SK-N-DZ (cell line): ENCODE measurements around the gene MRTFA.
"Not testable (repeated sequence)": the region's sequence is repeated elsewhere in the genome, so short reads cannot be mapped to it uniquely, and the experiment has no call there.

Source experiments
- DNase-seq: peaks from one replicate; pipeline ENCODE4 v3.0.0-alpha.2; 2015; ENCODE audit warnings: low spot score

Gene MRTFA

DNA sequence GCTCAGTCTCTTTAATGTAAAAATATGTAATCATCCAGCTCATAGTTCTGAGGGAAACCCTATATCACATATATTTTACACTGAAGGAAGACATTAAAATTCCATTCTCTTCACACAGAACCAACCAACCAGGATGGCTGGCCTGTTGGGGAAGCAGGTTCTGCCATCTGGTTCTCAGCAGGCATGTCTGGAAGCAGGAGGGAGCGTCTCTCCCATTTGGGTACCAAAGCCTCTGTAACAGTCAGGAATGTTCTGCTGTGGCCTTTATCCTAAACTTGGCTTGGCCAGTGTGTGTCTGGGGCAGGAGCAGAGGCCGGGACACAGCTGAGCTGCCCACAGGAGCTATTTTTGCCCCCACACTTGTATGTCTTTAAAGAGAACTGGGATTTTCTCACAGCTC, 236.9 kb downstream of the MRTFA start:
- DNase-seq: no peak

DNA sequence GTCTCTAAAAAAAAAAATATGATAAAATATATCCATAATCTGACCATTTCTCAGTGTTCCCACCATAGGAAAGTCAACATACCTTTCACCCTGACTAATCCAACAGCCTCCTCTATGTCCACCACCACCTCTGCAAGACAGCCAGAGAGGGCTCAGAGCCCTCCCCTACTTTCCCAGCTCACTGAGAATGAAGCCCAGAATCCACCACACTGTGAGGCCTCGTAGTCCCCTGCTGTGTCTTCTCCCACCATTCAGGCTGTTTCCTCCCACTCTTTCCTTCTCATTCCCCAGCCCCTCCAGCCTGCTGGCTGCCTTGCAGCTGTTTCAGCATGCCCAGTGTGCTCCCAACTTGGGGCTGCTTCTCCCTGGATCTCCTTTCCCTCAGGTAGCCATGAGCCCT, 239.1 kb downstream of the MRTFA start:
- no peak for DNase-seq

DNA sequence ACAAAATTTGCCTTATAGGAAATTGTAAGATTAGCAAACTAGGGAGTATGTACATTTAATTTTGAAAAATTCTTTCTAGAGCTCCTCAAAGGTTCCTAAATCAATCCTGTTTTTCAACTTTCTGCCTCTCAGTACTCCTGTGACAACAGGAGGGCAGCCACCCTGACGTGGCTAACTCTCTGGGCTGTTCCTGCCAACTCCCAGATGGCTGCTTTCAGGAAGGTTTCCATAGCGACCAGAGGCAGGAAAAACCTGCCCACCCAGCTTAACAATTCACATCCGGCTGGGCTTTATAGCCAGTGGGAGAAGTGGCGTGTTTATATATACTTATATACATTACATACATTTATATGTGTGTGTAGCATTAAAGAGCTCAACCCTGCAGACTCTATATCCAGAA, 239.6 kb downstream of the MRTFA start:
- DNase-seq: no peak

DNA sequence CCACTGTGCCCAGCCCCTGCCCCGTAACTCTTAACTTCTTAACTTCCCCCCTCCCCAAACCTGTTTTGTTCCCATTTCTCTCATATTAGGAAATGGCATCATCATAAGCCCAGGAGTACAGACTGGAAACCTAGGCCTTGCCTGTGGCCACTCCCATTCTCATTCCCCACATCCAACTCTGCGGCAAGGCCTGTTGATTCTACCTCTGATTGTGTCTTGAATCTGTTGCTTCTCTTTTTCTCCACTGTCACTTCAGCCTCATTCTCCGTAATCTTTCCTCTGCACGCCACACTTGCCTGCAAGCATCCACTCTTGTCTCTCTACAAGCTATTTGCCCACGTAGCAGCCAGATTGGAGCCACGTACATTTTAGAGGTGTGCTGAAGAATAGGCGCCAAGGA, 240.9 kb downstream of the MRTFA start:
- no peak for DNase-seq

DNA sequence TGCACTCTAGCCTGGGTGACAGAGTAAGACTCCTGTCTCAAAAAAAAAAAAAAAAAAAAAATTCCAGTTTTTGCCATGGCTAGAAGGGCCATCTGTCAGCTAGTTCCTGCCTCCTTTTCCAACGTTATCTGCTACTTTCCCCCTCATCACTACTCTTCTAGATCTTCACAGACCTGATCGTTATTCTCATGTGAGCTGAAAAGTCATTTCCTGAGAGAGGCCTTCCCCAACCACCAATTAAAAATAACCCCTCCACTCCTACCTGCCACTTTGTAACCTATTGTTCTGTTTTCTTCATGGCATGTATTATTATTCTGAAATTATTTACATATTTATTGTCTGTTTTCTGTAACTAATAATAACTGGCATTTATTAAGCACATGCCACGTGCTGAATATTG, 241.9 kb downstream of the MRTFA start:
- no peak for DNase-seq

DNA sequence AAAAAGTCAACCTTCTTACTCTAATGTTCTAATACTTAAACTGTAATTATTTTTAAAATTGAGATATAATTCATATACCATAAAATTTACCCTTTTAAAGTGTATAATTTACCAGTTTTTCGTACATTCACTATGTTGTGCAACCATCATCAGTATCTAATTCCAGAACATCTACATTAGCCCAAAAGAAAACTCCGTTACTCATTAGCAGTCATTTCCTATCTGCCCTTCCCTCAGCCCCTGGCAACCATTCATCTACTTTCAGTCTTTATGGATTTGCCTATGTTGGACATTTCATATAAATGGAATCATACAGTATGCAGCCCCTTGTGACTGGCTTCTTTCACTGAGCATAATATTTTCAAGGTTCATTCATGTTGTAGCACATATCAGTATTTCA, 243.9 kb downstream of the MRTFA start:
- no peak for DNase-seq

DNA sequence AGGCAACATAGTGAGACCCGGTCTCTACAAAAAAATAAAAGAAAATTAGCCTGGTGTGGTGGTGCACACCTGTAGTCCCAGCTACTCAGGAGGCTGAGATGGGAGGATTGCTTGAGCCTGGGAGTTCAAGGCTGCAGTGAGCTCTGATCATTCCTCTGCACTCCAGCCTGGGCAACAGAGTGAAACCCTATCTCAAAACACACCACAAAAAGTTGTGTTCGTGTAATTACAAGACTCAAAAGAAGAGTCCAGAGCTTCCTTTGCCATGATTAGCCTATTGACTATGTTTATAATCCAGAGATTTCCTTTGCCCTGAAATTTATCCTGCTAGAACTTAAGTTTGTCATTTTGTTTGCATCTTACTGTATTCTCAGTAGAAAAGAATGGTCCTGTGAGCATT, 245.1 kb downstream of the MRTFA start:
- no peak for DNase-seq

DNA sequence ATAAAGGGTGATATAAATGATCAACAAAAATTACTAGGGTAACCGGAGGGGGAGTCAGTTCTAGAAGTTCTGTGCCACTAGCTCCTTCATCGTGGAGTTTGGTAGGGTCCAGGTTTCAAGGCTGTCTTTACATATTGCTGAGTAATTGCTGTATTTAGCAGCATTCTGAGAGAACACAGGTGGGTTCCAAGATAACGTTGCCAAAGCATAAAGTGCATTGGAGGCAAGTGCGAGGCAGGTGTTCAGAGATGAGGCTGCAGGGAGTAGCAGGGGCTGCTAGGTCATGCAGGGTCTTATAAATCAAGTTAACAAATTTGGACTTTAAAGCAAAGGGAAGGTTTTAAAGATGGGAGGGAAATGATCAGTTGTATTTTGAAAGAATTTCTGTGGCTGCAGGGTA, 248.3 kb downstream of the MRTFA start:
- no peak for DNase-seq

DNA sequence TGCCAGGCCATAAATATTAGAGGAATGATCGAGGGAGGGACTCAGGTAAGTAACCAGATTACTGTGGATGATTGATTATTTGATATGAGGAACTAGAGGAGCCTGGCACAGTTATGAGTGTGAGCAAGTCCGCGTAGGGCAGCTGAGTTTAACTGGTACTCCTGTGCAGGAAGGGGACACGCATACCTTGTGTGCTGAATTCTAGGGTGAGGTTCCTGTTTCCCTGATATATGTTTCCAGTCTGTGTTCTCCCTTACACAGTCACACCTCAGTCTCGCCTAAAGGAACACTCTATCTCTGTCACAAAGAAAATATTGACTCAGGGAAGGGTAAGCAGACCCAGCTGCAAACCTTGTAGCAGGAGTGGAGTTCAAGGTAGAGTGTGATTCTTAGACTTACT, 248.8 kb downstream of the MRTFA start:
- no peak for DNase-seq

DNA sequence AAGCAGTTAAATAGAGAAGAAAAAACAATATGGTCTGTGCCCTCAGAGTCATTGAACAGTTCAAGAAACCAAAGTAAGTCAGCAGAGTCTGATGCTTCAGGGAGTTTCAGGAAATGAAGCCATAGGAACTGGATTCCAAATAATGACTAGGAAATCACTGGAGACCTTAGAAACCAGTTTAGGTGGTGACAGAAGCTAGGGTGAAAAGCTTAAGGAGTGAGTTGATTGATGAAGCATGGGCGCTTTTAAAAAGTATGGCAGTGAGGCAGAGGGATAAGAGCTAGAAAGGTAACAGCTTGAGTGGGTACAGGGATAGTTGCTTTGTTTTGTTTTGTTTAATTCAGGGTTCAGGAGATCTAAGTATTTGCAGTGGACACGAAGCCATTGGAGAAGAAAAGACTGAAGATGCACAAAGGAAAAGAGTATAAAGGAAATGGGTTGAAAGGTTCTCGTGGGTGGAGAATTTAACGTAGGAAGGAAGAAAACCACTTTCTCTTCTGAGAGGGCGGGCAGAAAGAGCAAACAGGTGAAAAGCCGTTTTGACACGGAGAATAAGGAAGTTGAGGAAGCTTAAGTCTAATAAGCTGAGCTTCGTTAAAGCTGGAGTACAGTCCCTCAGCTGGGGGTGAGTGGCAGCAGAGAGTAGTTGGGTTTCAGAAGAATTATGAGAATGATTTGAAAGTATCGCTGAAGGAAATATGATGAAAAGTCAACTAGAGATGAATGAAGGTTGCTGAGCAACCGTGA, 251.3 kb downstream of the MRTFA start:
- no peak for DNase-seq

DNA sequence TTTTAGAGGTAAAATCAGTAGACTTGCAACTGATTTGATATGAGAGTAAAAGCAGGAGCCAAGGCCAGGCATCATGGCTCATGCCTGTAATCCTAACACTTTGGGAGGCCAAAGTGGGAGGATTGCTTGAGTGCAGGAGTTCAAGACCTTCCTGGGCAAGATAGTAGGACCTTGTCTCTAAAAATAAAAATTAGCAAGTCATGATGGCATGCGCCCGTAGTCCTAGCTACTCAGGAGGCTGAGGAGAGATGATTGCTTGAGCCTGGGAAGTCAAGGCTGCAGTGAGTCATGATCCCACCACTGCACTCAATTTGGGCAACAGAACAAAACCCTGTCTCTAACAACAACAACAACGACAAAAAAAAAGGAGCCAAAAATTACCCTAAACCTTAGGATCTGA, 252.6 kb downstream of the MRTFA start:
- DNase-seq: no peak

DNA sequence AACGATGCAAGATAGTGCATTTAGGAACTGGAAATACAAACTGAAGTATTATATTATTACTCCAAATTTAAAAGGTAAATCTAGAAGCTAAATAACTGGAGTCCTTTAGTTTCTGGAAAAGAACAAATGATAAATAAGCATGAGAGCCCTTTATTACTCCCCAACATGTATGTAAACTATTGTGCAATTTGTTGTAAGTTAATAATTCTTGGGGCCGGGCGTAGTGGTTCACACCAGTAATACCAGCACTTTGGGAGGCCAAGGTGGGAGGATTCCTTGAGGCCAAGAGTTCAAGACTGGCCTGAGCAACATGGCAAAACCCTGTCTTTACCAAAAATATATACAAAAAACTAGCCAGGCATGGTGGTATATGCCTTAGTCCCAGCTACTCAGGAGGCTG, 255.1 kb downstream of the MRTFA start:
- DNase-seq: no peak

DNA sequence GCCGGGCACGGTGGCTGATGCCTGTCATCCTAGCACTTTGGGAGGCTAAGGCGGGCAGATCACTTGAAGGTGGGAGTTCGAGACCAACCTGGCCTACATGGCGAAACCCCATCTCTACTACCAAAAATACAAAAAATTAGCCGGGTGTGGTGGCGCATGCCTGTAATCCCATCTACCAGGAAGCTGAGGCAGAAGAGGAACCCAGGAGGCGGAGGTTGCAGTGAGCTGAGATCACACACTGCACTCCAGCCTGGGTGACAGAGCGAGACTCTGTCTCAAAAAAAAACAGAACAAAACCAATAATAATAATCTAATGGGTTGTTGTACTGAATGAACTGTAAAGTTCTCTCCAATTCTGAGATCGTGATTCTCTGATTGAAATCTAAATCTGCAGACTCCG, 258.1 kb downstream of the MRTFA start:
- DNase-seq: not testable (repeated sequence)

DNA sequence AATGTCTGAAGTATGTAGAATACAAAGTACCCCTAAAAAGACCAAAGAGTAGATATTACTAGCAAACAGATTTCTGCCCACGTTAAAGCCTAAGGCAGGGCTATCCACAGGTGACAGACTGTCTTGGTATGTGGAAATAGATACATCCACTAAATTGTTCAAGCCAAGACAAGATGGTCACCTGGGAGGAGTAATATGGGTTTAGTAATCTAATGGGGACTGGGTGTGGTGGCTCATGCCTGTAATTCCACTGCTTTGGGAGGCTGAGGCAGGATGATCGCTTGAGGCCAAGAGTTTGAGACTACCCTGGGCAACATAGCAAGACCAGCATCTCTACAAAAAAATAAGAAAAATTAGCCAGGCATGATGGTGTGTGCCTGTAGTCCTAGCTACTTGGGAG, 258.6 kb downstream of the MRTFA start:
- DNase-seq: no peak

DNA sequence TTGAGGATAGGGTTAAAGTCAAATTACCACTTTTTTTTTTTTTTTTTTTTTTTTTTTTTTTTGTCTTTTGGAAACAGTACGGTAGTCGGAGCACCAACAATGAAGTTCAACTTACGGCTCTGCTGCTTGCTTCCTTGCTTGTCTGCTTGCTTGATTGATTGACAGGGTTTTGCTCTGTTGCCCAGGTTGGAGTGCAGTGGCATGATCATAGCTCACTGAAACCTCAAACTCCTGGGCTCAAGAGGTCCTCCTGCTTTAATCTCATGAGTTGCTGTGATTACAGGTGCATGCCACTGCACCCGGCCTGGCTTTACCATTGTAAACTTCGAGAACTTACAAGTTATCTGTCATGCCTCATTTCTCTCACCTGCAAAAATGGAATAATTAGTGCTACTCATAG, 260.4 kb downstream of the MRTFA start:
- DNase-seq: no peak

DNA sequence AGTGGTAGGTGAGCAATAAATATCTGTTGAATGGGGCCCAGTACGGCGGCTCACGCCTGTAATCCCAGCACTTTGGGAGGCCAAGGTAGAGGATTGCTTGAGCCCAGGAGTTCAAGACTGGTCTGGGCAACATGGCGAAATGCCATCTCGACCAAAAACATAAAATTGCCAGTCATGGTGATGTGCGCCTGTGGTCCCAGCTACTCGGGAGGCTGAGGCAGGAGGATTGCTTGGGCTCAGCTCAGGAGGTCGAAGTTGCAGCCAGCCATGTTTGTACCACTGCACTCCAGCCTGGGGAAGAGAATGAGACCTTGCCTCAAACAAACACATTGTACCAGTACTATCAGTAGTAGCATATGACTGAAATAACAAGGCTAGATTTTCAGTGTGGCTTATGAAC, 262.0 kb downstream of the MRTFA start:
- DNase-seq: no peak

DNA sequence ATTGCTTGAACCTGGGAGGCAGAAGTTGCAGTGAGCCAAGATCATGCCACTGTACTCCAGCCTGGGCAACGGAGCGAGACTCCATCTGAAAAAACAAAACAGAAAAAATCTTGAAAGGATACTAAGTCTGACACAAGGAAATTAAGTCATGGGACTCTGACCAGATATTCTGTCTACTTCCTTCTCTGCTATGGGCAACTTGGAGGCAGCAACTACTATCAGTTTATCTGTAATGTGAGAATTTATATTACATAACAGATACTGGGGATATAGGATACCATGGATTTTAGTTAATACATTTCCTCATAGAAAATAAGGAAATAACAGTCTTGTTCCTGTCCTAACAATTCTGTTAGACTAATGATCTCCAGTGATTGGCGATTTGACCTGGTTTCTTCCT, 267.7 kb downstream of the MRTFA start:
- no peak for DNase-seq

DNA sequence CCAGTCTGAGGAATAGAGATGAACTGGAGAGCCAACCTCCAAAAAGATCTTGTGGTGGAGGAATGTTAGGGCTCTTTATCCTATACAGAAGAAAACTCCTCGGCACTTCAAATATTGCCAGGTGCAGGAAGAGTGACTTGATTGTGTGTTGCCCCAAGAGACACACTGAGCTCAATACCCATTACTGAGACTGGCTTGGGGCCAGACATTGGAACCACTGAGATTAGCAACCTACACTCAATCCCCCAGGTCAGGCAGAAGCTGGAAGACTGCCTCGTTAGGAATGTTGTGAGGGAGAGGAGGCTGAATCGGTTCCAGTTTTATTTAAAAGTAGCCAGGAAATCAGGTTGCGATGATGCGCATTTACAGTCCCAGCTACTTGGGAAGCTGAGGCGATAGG, 268.5 kb downstream of the MRTFA start:
- DNase-seq: no peak

DNA sequence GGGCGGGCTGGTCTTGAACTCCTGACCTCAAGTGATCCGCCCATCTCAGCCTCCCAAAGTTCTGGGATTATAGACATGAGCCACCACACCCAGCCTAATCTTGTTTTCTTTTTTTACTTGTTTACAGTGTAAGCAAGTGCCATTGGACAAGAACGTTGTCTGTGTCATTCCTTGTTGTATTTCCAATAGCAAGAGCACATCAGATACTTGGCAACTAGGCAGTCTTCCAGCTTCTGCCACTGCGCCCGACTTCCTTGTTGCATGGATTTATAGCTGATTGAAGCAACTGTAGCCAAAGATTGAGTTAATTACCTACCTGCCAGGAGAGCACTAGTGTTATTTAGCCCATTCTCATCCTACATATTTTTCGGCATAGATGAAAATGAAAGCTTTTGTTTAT, 269.2 kb downstream of the MRTFA start:
- DNase-seq: no peak

DNA sequence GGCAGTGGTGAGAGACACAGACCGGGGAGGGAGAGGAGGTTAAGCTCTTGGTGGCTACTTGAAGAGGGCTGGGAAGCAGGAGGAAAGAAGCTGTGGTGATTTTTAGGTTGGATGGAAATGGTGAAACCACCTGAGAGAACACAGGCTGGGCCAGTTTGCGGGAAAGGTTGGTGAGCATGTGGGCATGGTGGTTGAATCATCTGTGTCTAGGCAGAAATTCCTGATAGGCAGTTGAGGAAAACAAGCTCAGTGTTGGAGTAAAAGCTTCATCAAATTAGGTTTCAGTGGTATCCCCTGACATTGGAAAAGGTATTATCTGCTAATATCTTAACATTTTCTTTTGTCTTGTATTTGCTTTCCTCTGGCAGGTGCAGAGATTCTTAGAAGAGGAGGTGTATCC, 270.5 kb downstream of the MRTFA start:
- no peak for DNase-seq

DNA sequence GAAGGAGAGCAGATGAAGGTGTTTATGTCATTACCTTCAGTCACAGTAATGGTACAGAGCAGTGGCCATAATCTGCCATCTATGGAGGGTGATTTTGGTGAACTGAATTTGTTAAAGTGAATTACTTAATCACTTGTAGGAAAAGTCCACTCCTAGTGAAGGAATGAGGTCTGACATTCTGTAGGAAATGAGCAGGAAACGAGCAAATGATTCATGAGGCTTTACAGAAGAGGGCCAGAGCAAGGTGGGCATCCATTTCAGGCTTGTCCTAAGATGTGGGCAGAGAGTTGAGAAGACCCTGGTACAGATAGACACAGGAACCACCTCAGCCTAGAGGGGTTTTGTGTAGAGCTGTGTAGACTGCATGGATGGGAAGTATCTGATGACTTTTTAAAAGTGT, 272.1 kb downstream of the MRTFA start:
- no peak for DNase-seq

DNA sequence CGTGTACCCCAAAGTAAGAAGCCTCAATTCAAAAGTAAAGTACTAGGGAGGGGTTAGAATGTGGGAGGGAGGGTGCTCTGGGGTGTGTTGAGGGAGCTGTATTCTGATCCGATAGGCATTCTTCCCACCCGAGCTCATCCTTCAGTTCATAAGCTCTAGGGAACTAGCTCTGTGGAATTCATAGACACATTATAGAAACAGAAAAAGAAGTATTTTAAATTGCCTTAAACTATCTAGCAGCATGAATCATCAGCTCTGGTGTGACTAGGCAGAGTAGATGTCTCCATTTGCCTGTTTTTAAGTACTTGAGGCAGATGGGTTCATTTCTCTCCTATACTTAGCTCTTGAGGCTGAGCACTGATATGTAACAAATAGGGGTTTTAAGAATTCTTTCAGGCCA, 273.5 kb downstream of the MRTFA start:
- DNase-seq: no peak

DNA sequence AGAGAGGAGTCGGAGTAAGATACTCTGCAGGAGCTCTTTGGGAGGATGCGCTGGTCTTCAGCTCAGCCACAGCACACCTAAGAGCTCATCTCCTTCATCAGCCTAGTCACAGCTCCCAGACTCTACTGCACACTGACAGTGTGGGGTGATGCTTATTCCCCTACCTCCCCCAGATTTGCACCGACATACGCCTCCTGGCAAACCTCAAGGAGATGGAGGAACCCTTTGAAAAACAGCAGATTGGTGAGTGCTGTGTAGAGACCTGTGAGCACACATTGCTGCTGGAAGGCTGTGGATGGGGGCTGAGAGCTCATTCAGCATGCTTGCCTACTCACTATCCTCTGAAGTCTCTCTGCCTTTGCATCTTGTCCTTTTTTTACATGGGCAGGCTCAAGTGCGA, 275.4 kb downstream of the MRTFA start:
- DNase-seq: no peak
